Memory B cell (primary cell): ENCODE measurements around the gene SERINC4.

Experiments used
- ATAC-seq: fragments of 150-1000 bp; cut with Tn5 transposase; 2 replicates; pipeline ENCODE4 v1.10.0; 2021; ENCODE audit warnings: low read depth, mild to moderate bottlenecking, moderate library complexity
- DNase-seq, 2 donors: peaks; one replicate each; pipeline ENCODE4 v3.0.0; 2022; ENCODE audit warnings: low spot score in 2 of 2
- H3K27ac Mint-ChIP-seq: one replicate; pipeline ENCODE4 v1.8.0; 2022; ENCODE audit warnings: mild to moderate bottlenecking, moderate library complexity, mixed read lengths
- H3K27me3 Mint-ChIP-seq: one replicate; pipeline ENCODE4 v1.8.0; 2022; ENCODE audit warnings: mixed read lengths
- H3K36me3 Mint-ChIP-seq: one replicate; pipeline ENCODE4 v1.8.0; 2022; ENCODE audit warnings: mild to moderate bottlenecking, mixed read lengths
- H3K4me1 Mint-ChIP-seq: one replicate; pipeline ENCODE4 v1.8.0; 2022; ENCODE audit warnings: mixed read lengths
- H3K4me3 Mint-ChIP-seq: one replicate; pipeline ENCODE4 v1.8.0; 2022; ENCODE audit warnings: mild to moderate bottlenecking, moderate library complexity, mixed read lengths
- H3K9me3 Mint-ChIP-seq: one replicate; pipeline ENCODE4 v1.8.0; 2022; ENCODE audit warnings: mixed read lengths

SERINC4 gene

DNA sequence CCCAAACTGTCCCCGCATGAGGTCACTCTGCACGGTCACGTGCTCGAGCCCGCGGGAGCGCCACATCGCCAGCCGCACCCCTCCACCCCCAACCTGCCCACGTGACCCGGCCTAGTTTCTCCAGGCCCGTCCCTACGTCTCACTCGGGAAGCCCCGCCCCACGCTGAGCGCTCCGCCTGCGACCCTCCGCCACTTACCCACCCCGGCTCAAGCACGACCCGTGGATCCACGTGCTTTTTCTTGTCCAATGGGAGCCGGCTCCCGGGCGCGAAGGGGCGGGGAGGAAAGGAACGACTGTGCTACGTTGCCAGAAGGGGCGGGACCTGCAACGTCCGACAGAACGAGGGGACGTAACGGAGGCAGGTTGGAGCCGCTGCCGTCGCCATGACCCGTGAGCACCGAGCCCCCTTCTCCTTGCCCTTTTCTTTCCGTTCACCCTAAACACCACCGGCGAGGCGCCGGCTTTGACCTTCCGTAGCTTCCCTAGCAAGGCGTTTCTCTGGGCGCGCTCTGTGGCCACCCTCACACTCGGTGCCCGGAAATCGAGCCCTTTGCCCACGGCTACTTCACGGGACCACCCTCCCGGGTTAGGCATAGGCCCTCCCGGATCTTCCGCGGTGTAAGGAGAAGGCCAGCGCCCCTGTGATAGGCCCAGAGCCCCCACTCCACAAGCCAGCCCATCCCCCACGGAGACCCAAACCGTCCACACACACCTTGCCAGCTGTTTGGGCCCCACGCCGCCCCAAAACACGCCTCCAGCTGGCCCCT, 7.8 kb downstream of the SERINC4 start, which contains the start of gene SERF2:
SERF2 (plus strand) TSS at position 328 of the 768 bp plus-strand sequence; CDS start at position 385, 57 bp downstream.
- peak; percentile 84 for ATAC-seq
- peak within 1 kb of the TSS; percentile 95 for H3K4me3 Mint-ChIP-seq
- DNase-seq = peak; percentile 92 to 97
- H3K27me3 Mint-ChIP-seq = no peaks in the 10 kb centered on the region
- no peaks in the 10 kb centered on the region for H3K9me3 Mint-ChIP-seq
- peaks cover 30% of the 10 kb centered on the region for H3K4me1 Mint-ChIP-seq
- peak within 1 kb of the TSS; percentile 96 for H3K27ac Mint-ChIP-seq
- H3K36me3 Mint-ChIP-seq = peaks cover 23% of the 10 kb centered on the region

DNA sequence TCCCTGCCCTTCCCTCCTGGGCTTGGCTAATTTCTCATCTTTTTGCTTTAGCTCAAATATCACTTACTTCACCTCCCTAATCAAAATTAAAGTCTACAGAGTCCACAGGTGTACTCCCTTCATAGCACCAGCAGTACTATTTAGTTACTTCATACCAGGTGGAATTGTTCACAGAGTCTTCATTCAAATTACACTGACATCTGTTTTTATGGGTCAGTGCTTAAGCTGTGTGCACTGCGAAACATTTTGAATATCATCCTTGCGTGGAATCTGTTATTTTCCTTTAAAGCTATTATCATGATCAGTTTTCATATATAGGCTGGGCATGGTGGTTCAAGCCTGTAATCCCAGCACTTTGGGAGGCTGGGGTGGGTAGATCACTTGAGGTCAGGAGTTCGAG, 10.6 kb downstream of the SERINC4 start:
- Mint-ChIP-seq H3K27me3 (peaks cover 3% of the 10 kb centered on the region), H3K9me3 (no peaks in the 10 kb centered on the region), H3K4me1 (peaks cover 22% of the 10 kb centered on the region), H3K4me3 (peak overlapping the region; percentile 71), H3K36me3 (peaks cover 10% of the 10 kb centered on the region), H3K27ac (peak overlapping the region; percentile 90)
- ATAC-seq = peak; percentile 39
- peak in 1 of 2 donors; percentile 26 for DNase-seq

GRCh38 chr15:43779016-43779415, 21.0 kb downstream of the SERINC4 start:
- no peaks in the 10 kb centered on the region for H3K9me3 Mint-ChIP-seq
- H3K36me3 Mint-ChIP-seq = peaks cover 3% of the 10 kb centered on the region
- H3K4me3 Mint-ChIP-seq = no peak overlapping the region
- H3K4me1 Mint-ChIP-seq = peaks cover 17% of the 10 kb centered on the region
- peaks cover 2% of the 10 kb centered on the region for H3K27me3 Mint-ChIP-seq
- DNase-seq (no peak), ATAC-seq (no peak)
- no peak overlapping the region for H3K27ac Mint-ChIP-seq

GRCh38 chr15:43777267-43777914, 22.6 kb downstream of the SERINC4 start:
- peak overlapping the region; percentile 90 for H3K27ac Mint-ChIP-seq
- H3K9me3 Mint-ChIP-seq = no peaks in the 10 kb centered on the region
- ATAC-seq = peak; percentile 53
- peak; percentile 75 to 83 for DNase-seq
- peaks cover 8% of the 10 kb centered on the region for H3K36me3 Mint-ChIP-seq
- peak overlapping the region; percentile 93 for H3K4me3 Mint-ChIP-seq
- peaks cover 2% of the 10 kb centered on the region for H3K27me3 Mint-ChIP-seq
- peaks cover 15% of the 10 kb centered on the region for H3K4me1 Mint-ChIP-seq

DNA sequence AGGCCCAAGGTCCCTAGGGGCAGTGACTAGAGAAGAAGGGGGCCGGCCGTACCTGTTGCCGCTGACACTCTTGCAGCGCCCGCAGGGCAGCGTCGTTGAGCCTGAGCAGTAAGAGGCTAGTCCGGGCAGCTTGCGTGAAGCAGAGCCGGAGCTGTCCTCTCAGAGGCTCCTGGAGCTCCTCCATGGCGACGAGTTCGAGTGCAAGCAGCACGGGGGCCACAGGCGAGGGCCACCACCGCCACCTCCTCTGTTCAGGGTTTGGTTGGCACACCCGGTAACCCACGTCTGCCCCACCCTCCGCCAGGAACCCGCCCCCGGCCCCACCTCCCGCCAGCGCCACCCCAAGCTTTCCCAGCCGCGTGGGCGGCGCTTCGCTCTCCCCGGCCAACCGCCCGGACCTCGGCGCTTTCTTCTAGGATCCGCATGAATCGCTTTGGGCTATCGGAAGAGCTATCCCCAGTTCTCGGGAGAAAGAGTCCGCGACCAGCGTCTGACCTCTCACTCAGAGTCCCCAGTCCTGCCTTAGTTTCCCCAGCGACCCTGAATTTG, 23.2 kb downstream of the SERINC4 start, which contains the start of gene ELL3:
ELL3 (minus strand) TSS at position 249 of the 549 bp plus-strand sequence; CDS start at position 184, 65 bp downstream.
- H3K27me3 Mint-ChIP-seq = peaks cover 2% of the 10 kb centered on the region
- DNase-seq (peak; percentile 58 to 68), ATAC-seq (peak; percentile 59)
- H3K9me3 Mint-ChIP-seq = no peaks in the 10 kb centered on the region
- peak within 1 kb of the TSS; percentile 93 for H3K4me3 Mint-ChIP-seq
- H3K27ac Mint-ChIP-seq = peak within 1 kb of the TSS; percentile 90
- H3K36me3 Mint-ChIP-seq = peaks cover 10% of the 10 kb centered on the region
- H3K4me1 Mint-ChIP-seq = peaks cover 13% of the 10 kb centered on the region

DNA sequence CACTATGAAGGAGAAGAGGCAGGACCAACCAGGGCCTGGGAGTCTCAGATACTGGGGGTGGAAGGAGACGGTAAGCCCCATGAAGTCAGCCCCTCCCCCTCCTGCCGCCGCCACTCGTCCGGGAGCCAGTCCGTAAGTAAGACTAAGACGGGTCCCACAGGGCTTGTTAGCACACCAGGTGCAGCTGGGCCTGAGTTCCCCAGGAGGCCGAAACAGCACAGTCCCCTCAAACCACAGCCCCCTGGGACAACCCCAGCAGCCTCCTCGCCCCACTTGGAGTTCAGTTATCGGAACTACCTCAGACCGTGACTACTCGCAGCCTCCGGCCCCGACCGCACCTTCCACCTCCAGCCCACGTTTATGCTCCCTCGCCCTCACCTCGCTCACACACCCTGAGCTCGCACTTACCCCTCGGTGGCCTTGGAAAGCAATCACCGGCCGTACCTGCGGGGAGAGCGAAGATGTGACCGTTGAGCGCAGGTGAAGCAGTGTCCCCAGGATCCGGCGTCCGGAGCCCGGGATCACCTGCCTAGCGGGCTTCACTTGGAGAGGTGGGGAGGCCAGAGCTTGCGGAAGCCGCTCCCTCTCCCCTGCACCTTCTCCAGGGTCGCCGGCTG, 23.8 kb downstream of the SERINC4 start:
- H3K4me3 Mint-ChIP-seq = peak overlapping the region; percentile 93
- no peaks in the 10 kb centered on the region for H3K9me3 Mint-ChIP-seq
- H3K36me3 Mint-ChIP-seq = peaks cover 12% of the 10 kb centered on the region
- H3K4me1 Mint-ChIP-seq = peaks cover 13% of the 10 kb centered on the region
- ATAC-seq = peak; percentile 77
- peak overlapping the region; percentile 90 for H3K27ac Mint-ChIP-seq
- DNase-seq = peak; percentile 76 to 82
- peaks cover 2% of the 10 kb centered on the region for H3K27me3 Mint-ChIP-seq

DNA sequence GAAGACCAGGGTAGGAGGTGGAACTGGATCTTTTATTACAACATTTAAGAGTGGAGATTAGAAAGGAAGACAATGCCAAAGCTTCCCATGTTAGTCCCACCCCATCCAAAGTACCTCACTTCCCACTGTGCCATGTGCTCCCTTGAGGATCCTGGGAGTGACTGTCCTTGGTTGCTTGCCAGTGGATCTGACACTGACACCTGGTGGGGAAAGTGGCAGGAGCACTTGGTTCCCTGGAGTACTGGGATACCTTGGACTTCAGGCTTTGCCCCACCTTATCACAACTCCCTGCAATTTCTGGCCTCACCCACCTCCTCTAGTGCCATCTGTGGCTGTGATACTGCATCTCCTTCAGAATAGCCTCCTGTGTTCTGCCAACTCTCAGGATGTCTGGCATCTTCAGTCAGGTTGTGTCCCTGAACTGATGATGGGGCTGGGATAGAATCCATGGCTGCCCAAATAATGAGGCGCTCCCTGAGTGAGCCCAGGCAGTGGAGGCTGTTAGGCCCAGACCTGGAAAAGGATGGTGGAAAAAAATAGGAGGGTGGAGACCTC, 24.5 kb downstream of the SERINC4 start:
- no peak for ATAC-seq
- Mint-ChIP-seq H3K4me1 (peaks cover 13% of the 10 kb centered on the region), H3K27me3 (no peaks in the 10 kb centered on the region), H3K36me3 (peaks cover 16% of the 10 kb centered on the region), H3K9me3 (no peaks in the 10 kb centered on the region), H3K4me3 (peak overlapping the region; percentile 93), H3K27ac (peak overlapping the region; percentile 90)
- no peak for DNase-seq

DNA sequence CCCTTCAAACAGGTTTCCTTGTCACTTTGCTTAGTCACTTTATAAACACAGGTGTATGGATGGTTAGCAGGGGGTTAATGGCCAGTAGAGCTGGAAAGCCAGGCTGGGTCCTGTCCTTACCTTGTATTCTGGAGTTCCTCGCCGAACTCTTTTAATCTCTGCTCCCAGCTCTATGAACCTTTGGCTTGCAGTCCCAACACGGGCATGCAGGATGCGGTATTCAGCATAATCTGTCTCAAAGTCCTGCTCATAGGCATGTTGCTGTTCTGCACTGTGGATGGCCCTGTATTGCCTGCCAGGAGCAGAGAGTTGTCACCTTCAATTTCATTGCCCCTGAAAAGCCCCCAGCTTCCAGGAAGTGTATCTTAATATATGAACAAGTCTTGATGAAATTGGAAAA, 26.0 kb downstream of the SERINC4 start:
- H3K36me3 Mint-ChIP-seq = peaks cover 21% of the 10 kb centered on the region
- ATAC-seq = no peak
- no peaks in the 10 kb centered on the region for H3K27me3 Mint-ChIP-seq
- H3K27ac Mint-ChIP-seq = no peak overlapping the region
- H3K4me1 Mint-ChIP-seq = peaks cover 20% of the 10 kb centered on the region
- no peak for DNase-seq
- no peak overlapping the region for H3K4me3 Mint-ChIP-seq
- no peaks in the 10 kb centered on the region for H3K9me3 Mint-ChIP-seq

GRCh38 chr15:43772624-43773023, 27.4 kb downstream of the SERINC4 start:
- H3K27ac Mint-ChIP-seq = no peak overlapping the region
- DNase-seq = no peak
- H3K9me3 Mint-ChIP-seq = no peaks in the 10 kb centered on the region
- peaks cover 20% of the 10 kb centered on the region for H3K4me1 Mint-ChIP-seq
- no peak for ATAC-seq
- H3K4me3 Mint-ChIP-seq = no peak overlapping the region
- no peaks in the 10 kb centered on the region for H3K27me3 Mint-ChIP-seq
- peaks cover 25% of the 10 kb centered on the region for H3K36me3 Mint-ChIP-seq

- DNase-seq = no peak
- H3K4me3 Mint-ChIP-seq = no peak overlapping the region
- no peaks in the 10 kb centered on the region for H3K9me3 Mint-ChIP-seq
- peaks cover 29% of the 10 kb centered on the region for H3K36me3 Mint-ChIP-seq
- no peak for ATAC-seq
- H3K27me3 Mint-ChIP-seq = no peaks in the 10 kb centered on the region
- H3K27ac Mint-ChIP-seq = no peak overlapping the region
- peaks cover 20% of the 10 kb centered on the region for H3K4me1 Mint-ChIP-seq
Observed at GRCh38 chr15:43771816-43772215, 28.2 kb downstream of the SERINC4 start.

- H3K27me3 Mint-ChIP-seq = no peaks in the 10 kb centered on the region
- H3K4me3 Mint-ChIP-seq = no peak overlapping the region
- DNase-seq = peak; percentile 48 to 58
- H3K27ac Mint-ChIP-seq = no peak overlapping the region
- H3K4me1 Mint-ChIP-seq = peaks cover 7% of the 10 kb centered on the region
- H3K9me3 Mint-ChIP-seq = no peaks in the 10 kb centered on the region
- ATAC-seq = peak; percentile 74
- H3K36me3 Mint-ChIP-seq = peaks cover 38% of the 10 kb centered on the region
Observed at GRCh38 chr15:43769584-43770228, 30.3 kb downstream of the SERINC4 start.

GRCh38 chr15:43763819-43764446, 36.1 kb downstream of the SERINC4 start:
- Mint-ChIP-seq H3K4me1 (no peaks in the 10 kb centered on the region), H3K27ac (no peak overlapping the region), H3K27me3 (no peaks in the 10 kb centered on the region), H3K4me3 (no peak overlapping the region), H3K36me3 (peaks cover 31% of the 10 kb centered on the region), H3K9me3 (no peaks in the 10 kb centered on the region)
- ATAC-seq = no peak
- DNase-seq = no peak

GRCh38 chr15:43762824-43763223, 37.2 kb downstream of the SERINC4 start:
- Mint-ChIP-seq H3K27ac (no peak overlapping the region), H3K36me3 (peaks cover 27% of the 10 kb centered on the region), H3K9me3 (no peaks in the 10 kb centered on the region), H3K4me3 (no peak overlapping the region), H3K4me1 (no peaks in the 10 kb centered on the region), H3K27me3 (no peaks in the 10 kb centered on the region)
- ATAC-seq (no peak), DNase-seq (no peak)
